Activated CD4-positive, alpha-beta memory T cell treated with anti-CD3 and anti-CD28 coated beads, Interleukin-2, amount 10 ng/mL, durations not matched to agents 7 days and 5 days (primary cell): Measurements from ENCODE around the gene CPZ. TPM values are rescaled to one million over a fixed set of nuclear protein-coding genes. Genes with fewer than 3 reads are reported as not detected.

ENCODE experiments used
- CTCF ChIA-PET: fragments of 350-600 bp; sonication (Branson Sonifier 250); formaldehyde crosslinking; loops from one replicate; lab custom pipeline; 2021; ENCODE audit warnings: antibody characterized with exemption, inconsistent platforms; lab: Charles Lee
- POLR2A ChIA-PET: fragments of 350-600 bp; sonication (Branson Sonifier 250); formaldehyde crosslinking; loops from one replicate; lab custom pipeline; 2021; ENCODE audit warnings: antibody characterized with exemption; lab: Charles Lee
- DNase-seq: peaks from one replicate; pipeline ENCODE4 v3.0.0-alpha.2; 2020
- H3K27ac Mint-ChIP-seq: one replicate; pipeline ENCODE4 v1.8.0; 2021; ENCODE audit warnings: mild to moderate bottlenecking, mixed read lengths
- H3K27me3 Mint-ChIP-seq: one replicate; pipeline ENCODE4 v1.8.0; 2021; ENCODE audit warnings: mixed read lengths
- H3K36me3 Mint-ChIP-seq: one replicate; pipeline ENCODE4 v1.8.0; 2021; ENCODE audit warnings: low read depth, mixed read lengths
- H3K4me1 Mint-ChIP-seq: one replicate; pipeline ENCODE4 v1.8.0; 2021; ENCODE audit warnings: mixed read lengths
- H3K4me3 Mint-ChIP-seq: one replicate; pipeline ENCODE4 v1.8.0; 2021; ENCODE audit warnings: mild to moderate bottlenecking, mixed read lengths
- H3K9me3 Mint-ChIP-seq: one replicate; pipeline ENCODE4 v1.8.0; 2021; ENCODE audit warnings: mixed read lengths
- total RNA-seq, 2 experiments: library from RNA; stranded (reverse); gene quantifications; one replicate each; pipeline ENCODE4 v1.2.3, GENCODE V29; 2021

The CPZ gene
- total RNA-seq, 2 experiments from 2014 or later = 0.48 to 0.75 TPM

DNA sequence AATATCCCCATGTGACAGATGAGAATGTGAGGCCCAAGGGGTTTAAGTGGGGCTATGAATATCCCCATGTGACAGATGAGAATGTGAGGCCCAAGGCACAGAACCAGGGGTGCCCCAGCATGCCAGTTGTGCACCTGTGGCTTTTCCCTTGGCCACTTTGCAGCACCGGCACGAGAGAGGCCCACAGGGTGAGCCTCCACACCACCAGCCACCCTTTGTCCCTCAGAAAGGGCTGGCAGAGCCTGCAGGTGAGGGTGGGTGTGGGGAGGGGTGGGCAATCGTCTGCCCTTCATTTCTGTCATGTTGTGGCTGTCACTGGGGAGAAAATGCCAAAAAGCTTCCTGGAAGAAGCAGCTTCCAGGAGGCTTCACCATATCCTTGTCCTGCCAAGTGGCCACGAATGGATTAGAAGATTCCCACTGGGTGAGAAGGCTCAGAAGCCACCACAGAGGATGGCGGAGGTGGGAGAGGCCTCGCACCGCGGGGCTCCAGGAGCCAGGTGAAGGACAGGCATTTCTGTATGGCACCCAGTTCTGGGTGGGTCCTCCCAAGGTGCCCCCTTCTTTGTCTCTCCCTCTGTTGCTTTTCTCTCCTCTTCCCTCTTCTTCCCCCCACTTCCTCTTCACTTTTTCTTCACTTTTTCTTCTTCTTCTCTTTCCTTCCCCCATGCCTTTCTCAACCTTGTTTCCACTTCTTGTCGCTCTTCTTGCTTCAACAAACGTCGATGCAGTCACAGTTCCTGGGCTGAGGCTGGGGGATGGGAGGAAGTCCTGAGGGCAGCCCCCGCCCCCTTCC, 12.8 kb upstream of the CPZ start:
- H3K27ac Mint-ChIP-seq = no peak overlapping the region
- peaks cover 2% of the 10 kb centered on the region for H3K27me3 Mint-ChIP-seq
- no peaks in the 10 kb centered on the region for H3K36me3 Mint-ChIP-seq
- CTCF ChIA-PET = no interaction called here
- no peaks in the 10 kb centered on the region for H3K9me3 Mint-ChIP-seq
- DNase-seq = no peak
- H3K4me1 Mint-ChIP-seq = no peaks in the 10 kb centered on the region
- no peak overlapping the region for H3K4me3 Mint-ChIP-seq
- POLR2A ChIA-PET = no interaction called here

DNA sequence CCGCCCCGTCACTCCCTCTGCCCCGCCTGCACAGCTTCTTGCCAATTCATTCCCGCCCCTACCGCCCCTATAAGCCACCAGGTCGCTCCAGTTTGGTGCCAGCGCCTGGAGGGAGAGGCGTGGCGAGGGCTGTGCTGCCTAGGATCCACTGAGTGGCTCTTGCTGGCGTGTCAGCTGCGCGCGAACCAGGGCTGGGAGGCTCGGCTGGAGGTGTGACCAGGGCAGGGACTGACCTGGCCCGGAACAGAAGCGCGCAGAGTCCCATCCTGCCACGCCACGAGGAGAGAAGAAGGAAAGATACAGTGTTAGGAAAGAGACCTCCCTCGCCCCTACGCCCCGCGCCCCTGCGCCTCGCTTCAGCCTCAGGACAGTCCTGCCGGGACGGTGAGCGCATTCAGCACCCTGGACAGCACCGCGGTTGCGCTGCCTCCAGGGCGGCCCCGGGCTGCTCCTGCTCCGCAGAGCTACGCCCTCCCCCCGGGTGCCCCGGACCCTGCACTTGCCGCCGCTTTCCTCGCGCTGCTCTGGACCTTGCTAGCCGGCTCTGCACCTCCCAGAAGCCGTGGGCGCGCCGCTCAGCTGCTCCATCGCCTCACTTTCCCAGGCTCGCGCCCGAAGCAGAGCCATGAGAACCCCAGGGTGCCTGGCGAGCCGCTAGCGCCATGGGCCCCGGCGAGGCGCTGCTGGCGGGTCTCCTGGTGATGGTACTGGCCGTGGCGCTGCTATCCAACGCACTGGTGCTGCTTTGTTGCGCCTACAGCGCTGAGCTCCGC, 12.1 kb upstream of the CPZ start, which contains the start of gene GPR78:
Gene GPR78 (plus strand): TSS at position 72 of the 773 bp plus-strand sequence. CDS start 591 bp downstream, at position 663.
- H3K4me3 Mint-ChIP-seq = no peak within 1 kb of the TSS
- H3K27ac Mint-ChIP-seq = no peak within 1 kb of the TSS
- H3K36me3 Mint-ChIP-seq = no peaks in the 10 kb centered on the region
- no peaks in the 10 kb centered on the region for H3K9me3 Mint-ChIP-seq
- ChIA-PET CTCF (no interaction called here), POLR2A (no interaction called here)
- no peaks in the 10 kb centered on the region for H3K4me1 Mint-ChIP-seq
- peaks cover 2% of the 10 kb centered on the region for H3K27me3 Mint-ChIP-seq
- peak; percentile 51 for DNase-seq

- Mint-ChIP-seq H3K9me3 (no peaks in the 10 kb centered on the region), H3K4me1 (no peaks in the 10 kb centered on the region), H3K27ac (no peak overlapping the region), H3K4me3 (no peak overlapping the region), H3K27me3 (peaks cover 2% of the 10 kb centered on the region), H3K36me3 (no peaks in the 10 kb centered on the region)
- no peak for DNase-seq
- ChIA-PET POLR2A (no interaction called here), CTCF (no interaction called here)
Observed at GRCh38 chr4:8581094-8581861, 11.3 kb upstream of the CPZ start.

- no peaks in the 10 kb centered on the region for H3K4me1 Mint-ChIP-seq
- no peak for DNase-seq
- peaks cover 2% of the 10 kb centered on the region for H3K27me3 Mint-ChIP-seq
- POLR2A ChIA-PET = no interaction called here
- CTCF ChIA-PET = no interaction called here
- H3K36me3 Mint-ChIP-seq = no peaks in the 10 kb centered on the region
- H3K9me3 Mint-ChIP-seq = no peaks in the 10 kb centered on the region
- no peak overlapping the region for H3K27ac Mint-ChIP-seq
- H3K4me3 Mint-ChIP-seq = no peak overlapping the region
Observed at GRCh38 chr4:8582016-8582415, 10.5 kb upstream of the CPZ start.

DNA sequence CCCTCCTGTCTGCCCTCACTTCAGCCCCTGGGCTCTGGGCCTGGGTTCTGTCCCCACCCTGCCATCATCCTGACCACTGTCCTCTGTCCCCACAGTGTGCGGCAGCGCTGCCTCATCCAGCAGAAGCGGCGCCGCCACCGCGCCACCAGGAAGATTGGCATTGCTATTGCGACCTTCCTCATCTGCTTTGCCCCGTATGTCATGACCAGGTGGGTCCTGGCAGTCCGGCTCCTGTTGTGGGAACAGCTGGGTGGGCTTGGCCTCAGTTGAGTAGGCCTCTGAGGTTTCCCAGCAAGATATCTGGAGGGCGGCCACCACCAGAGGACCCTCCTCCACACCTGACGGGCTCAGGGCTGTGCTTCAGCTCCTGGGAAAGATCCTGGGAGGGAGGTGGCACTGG, 10.1 kb upstream of the CPZ start:
- H3K9me3 Mint-ChIP-seq = no peaks in the 10 kb centered on the region
- ChIA-PET POLR2A (no interaction called here), CTCF (no interaction called here)
- no peaks in the 10 kb centered on the region for H3K4me1 Mint-ChIP-seq
- H3K27ac Mint-ChIP-seq = no peak overlapping the region
- DNase-seq = no peak
- H3K4me3 Mint-ChIP-seq = no peak overlapping the region
- H3K36me3 Mint-ChIP-seq = no peaks in the 10 kb centered on the region
- H3K27me3 Mint-ChIP-seq = peaks cover 2% of the 10 kb centered on the region

DNA sequence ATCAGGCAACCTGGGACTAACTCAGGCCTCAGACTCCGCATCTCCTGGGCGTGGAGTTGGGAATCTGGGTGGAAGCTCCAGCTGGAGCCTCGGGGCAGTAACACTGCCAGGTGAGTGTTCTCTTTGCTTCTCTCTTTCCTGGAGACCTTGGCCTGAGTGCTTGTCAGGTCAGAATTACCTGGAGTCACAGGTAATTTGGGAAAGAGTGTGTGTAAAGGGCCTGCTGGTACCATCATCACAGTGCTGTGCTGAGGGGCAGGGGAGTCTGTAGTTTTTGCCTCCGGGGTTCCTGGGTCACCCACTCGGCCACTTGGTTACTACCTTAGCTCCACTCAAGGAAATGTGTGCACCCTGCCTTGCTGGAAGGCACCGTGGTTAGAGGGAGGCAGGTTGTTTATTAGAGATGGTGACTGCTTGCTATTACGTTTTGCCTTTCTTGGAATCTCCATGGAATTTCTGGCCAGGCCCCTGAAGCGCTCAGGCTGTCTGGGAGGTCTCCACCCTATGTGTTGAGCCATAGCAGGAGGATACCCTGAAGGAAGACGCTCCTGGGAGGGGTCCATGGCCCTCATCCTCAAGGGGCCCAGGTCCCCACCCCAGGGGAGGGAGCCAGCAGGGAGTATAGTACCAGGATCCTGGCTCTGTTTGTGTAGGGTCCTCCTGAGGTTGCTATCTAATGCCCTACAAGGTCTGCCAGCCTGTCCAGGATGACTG, 9.5 kb upstream of the CPZ start:
- Mint-ChIP-seq H3K4me3 (no peak overlapping the region), H3K4me1 (no peaks in the 10 kb centered on the region), H3K36me3 (no peaks in the 10 kb centered on the region), H3K27me3 (peaks cover 2% of the 10 kb centered on the region), H3K27ac (no peak overlapping the region), H3K9me3 (no peaks in the 10 kb centered on the region)
- ChIA-PET CTCF (no interaction called here), POLR2A (no interaction called here)
- no peak for DNase-seq

DNA sequence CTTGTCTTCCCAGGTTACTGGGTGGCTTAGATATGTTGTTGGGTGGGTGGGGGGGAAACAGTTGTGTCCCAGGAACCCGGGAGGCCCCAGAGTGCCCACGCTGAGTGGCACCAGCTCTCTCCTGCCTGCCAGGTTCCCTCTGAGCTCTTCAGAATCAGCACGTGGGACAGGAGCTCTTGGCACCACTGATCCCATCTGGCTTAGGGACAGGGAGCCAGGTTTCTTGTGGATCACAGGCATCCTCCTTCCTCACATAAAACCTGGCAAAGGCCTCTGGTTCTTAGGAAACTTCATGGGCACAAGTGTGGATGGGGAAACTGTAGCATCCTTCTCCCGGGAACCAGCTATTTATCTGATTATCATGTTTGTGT, 8.9 kb upstream of the CPZ start:
- ChIA-PET POLR2A (no interaction called here), CTCF (no interaction called here)
- Mint-ChIP-seq H3K27ac (no peak overlapping the region), H3K9me3 (no peaks in the 10 kb centered on the region), H3K27me3 (peaks cover 2% of the 10 kb centered on the region), H3K4me1 (no peaks in the 10 kb centered on the region), H3K4me3 (no peak overlapping the region), H3K36me3 (no peaks in the 10 kb centered on the region)
- no peak for DNase-seq

DNA sequence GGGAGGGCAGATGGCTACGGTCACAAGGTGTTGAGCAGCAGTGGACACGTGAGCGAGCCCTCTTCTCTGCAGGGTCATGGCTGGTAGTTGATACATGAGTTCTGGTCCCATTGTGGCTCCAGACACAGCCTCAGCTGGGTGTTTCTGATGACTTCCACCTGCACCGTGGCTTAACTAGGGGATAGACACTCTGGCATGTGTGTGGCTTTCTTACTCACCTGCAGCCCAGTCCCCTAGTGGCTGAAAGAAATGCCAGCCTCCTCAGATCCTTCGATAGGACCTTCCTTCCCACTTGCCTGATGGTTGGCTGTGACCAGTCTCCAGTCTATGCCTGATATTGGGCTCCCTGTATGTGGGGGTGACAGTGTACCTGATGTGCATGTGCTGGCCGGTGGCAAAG, 7.4 kb upstream of the CPZ start:
- Mint-ChIP-seq H3K4me1 (no peaks in the 10 kb centered on the region), H3K9me3 (no peaks in the 10 kb centered on the region), H3K4me3 (no peak overlapping the region), H3K27me3 (no peaks in the 10 kb centered on the region), H3K27ac (no peak overlapping the region), H3K36me3 (no peaks in the 10 kb centered on the region)
- CTCF ChIA-PET = no interaction called here
- no peak for DNase-seq
- POLR2A ChIA-PET = no interaction called here

GRCh38 chr4:8585721-8586212, 6.8 kb upstream of the CPZ start:
- CTCF ChIA-PET = no interaction called here
- Mint-ChIP-seq H3K27ac (no peak overlapping the region), H3K4me3 (no peak overlapping the region), H3K4me1 (no peaks in the 10 kb centered on the region), H3K27me3 (peaks cover 5% of the 10 kb centered on the region), H3K36me3 (no peaks in the 10 kb centered on the region), H3K9me3 (no peaks in the 10 kb centered on the region)
- DNase-seq = no peak
- POLR2A ChIA-PET = no interaction called here

DNA sequence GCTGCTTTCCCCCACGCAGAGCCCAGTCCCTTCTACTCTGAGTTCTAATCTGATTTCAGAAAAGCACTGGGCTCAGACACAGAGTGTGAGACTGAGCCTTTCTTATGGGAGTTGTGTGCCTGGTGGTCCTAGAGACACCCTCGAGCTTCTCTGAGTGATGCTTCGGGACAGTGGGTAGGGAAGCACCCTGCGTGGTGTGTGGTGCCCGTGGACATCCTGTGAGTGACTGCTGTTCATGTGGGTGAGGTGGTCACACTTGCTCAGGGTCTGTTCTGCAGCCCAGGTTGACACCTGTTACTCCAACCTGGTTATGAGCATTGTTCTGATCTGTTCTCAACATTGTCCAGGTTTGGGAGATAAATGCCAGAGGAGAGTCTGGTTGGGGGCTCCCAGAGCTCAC, 6.3 kb upstream of the CPZ start:
- Mint-ChIP-seq H3K4me3 (no peak overlapping the region), H3K9me3 (no peaks in the 10 kb centered on the region), H3K36me3 (no peaks in the 10 kb centered on the region), H3K4me1 (no peaks in the 10 kb centered on the region), H3K27ac (no peak overlapping the region), H3K27me3 (peaks cover 6% of the 10 kb centered on the region)
- ChIA-PET POLR2A (no interaction called here), CTCF (no interaction called here)
- DNase-seq = no peak

GRCh38 chr4:8586671-8587468, 5.7 kb upstream of the CPZ start:
- H3K27ac Mint-ChIP-seq = no peak overlapping the region
- H3K4me1 Mint-ChIP-seq = no peaks in the 10 kb centered on the region
- H3K4me3 Mint-ChIP-seq = no peak overlapping the region
- DNase-seq = no peak
- H3K36me3 Mint-ChIP-seq = no peaks in the 10 kb centered on the region
- ChIA-PET POLR2A (no interaction called here), CTCF (no interaction called here)
- no peaks in the 10 kb centered on the region for H3K9me3 Mint-ChIP-seq
- H3K27me3 Mint-ChIP-seq = peaks cover 13% of the 10 kb centered on the region

DNA sequence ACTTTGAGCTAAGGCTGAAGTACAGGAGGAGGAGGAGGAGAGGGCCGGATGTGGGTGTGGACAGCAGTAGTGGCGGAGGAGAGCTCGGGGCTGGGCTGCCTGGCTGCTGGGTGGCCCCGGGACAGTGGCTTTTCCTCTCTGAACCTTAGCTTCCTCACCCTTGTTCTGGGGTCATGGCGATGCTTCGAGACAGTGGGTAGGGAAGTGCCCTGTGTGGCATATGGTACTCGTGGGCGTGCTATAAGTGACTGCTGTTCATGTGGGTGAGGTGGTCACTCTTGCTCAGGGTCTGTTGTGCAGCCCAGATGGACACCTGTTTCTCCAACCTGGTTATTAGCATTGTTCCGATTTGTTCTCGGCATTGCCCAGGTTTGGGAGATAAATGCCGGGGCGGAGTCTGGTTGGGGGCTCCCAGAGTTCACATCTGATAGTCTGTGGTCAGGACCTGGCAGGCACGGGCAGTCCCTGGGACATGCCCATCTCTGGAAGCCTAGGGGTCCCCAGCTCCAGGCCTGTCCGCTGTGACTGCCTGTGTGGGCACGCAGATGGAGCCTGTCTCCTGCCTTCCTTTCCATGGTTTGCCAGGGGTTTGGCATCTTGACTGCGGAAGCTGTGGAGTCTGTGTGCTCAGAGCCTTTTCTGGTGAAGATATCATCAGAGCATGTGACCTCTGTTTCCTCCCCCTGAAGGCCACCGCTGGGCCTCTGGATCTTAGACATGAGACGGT, 4.9 kb upstream of the CPZ start:
- H3K9me3 Mint-ChIP-seq = no peaks in the 10 kb centered on the region
- DNase-seq = no peak
- H3K4me1 Mint-ChIP-seq = no peaks in the 10 kb centered on the region
- CTCF ChIA-PET = no interaction called here
- H3K4me3 Mint-ChIP-seq = no peak overlapping the region
- no peak overlapping the region for H3K27ac Mint-ChIP-seq
- POLR2A ChIA-PET = no interaction called here
- no peaks in the 10 kb centered on the region for H3K36me3 Mint-ChIP-seq
- peaks cover 17% of the 10 kb centered on the region for H3K27me3 Mint-ChIP-seq
